ENCODE measurements around the gene RNPS1.

RNPS1 gene

DNA sequence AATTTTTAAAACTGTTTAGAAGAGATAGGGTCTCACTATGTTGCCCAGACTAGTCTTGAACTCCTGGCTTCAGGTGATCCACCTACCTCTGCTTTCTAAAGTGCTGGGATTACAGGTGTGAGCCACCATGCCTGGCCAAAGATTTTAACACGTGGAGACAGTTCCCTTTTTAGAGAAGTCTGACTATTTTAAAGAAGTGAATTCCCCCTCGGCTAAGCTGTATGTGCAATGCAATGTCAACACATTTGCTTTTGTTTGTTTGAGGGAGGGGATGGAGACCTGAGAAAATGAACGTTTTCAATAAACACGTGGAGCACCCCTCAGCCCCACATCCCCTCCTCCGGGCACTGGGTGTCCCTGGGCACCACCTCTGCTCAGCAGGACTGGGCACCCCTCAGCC lies 14.3 kb upstream of the RNPS1 start:
- no peaks in the 10 kb centered on the region for H3K27me3 ChIP-seq (ENCODE audit: low read length)
- no peaks in the 10 kb centered on the region for H3F3A ChIP-seq (ENCODE audit: insufficient read depth)
- TF ChIP-seq, protein P1, sequence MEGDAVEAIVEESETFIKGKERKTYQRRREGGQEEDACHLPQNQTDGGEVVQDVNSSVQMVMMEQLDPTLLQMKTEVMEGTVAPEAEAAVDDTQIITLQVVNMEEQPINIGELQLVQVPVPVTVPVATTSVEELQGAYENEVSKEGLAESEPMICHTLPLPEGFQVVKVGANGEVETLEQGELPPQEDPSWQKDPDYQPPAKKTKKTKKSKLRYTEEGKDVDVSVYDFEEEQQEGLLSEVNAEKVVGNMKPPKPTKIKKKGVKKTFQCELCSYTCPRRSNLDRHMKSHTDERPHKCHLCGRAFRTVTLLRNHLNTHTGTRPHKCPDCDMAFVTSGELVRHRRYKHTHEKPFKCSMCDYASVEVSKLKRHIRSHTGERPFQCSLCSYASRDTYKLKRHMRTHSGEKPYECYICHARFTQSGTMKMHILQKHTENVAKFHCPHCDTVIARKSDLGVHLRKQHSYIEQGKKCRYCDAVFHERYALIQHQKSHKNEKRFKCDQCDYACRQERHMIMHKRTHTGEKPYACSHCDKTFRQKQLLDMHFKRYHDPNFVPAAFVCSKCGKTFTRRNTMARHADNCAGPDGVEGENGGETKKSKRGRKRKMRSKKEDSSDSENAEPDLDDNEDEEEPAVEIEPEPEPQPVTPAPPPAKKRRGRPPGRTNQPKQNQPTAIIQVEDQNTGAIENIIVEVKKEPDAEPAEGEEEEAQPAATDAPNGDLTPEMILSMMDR (IDR thresholded peaks at IDR 0.05; ENCODE audit: insufficient read depth, low read length, poor library complexity, severe bottlenecking), result no peak
- TF ChIP-seq EZH2phosphoT487 (conservative IDR thresholded peaks at IDR 0.05; ENCODE audit: low read length), result no peak
- H3K9me2 ChIP-seq (replicated peaks; ENCODE audit: insufficient read depth, low read length), result no peaks in the 10 kb centered on the region
- H2AFZ ChIP-seq (ENCODE audit: low read depth, low read length, severe bottlenecking), result no peak overlapping the region
- no peak overlapping the region for H3K9ac ChIP-seq (ENCODE audit: low read length)
- H3K4me2 ChIP-seq (ENCODE audit: low read depth, low read length, poor library complexity, severe bottlenecking), result no peak overlapping the region
- H3K27ac ChIP-seq (ENCODE audit: low read depth, low read length), result no peak overlapping the region
- no peaks in the 10 kb centered on the region for H3K79me2 ChIP-seq (ENCODE audit: insufficient read depth, low read length)
- no peaks in the 10 kb centered on the region for H3K36me3 ChIP-seq (ENCODE audit: low read length)
- no peaks in the 10 kb centered on the region for H3K9me3 ChIP-seq (ENCODE audit: insufficient read depth, low read length)
- H3K4me3 ChIP-seq (ENCODE audit: insufficient read depth, low read length, poor library complexity, severe bottlenecking), result no peak overlapping the region
- H4K20me1 ChIP-seq (ENCODE audit: low read depth, low read length), result no peaks in the 10 kb centered on the region

DNA sequence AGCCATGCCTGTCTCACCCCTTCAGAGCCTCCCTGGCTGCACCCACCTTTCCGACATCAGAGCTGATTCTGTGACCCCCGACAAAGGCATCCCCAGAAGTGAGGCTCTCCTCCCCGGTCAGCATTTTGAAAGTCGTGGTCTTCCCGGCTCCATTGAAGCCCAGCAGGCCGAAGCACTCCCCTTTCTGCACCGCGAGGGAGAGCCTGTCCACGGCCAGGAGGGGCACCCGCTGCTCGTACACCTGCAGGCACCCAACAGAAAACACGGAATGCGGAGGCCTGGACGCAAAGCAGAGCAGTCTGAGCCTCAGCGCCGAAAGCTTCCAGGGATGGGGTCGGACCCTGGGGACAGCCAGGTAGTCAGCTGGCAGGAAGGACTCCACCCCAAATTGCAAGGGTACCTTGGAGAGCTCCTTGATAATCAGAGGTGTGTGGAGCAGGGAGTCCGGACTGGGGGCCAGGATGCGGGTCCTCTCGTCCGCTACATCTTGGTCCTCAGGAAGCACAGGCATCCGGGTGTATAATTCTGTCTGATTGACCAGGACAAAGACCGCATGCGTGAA lies 13.1 kb upstream of the RNPS1 start:
- Histone ChIP-seq H3K36me3 (ENCODE audit: low read length) (no peaks in the 10 kb centered on the region), H3K4me2 (ENCODE audit: low read depth, low read length, poor library complexity, severe bottlenecking) (no peak overlapping the region), H4K20me1 (ENCODE audit: low read depth, low read length) (no peaks in the 10 kb centered on the region), H3K79me2 (ENCODE audit: insufficient read depth, low read length) (no peaks in the 10 kb centered on the region), H3F3A (ENCODE audit: insufficient read depth) (no peaks in the 10 kb centered on the region), H3K9ac (ENCODE audit: low read length) (no peak overlapping the region), H3K27ac (ENCODE audit: low read depth, low read length) (no peak overlapping the region), H3K27me3 (ENCODE audit: low read length) (no peaks in the 10 kb centered on the region), H3K4me3 (ENCODE audit: insufficient read depth, low read length, poor library complexity, severe bottlenecking) (no peak overlapping the region), H3K9me3 (ENCODE audit: insufficient read depth, low read length) (no peaks in the 10 kb centered on the region), H3K9me2 (replicated peaks; ENCODE audit: insufficient read depth, low read length) (no peaks in the 10 kb centered on the region), H2AFZ (ENCODE audit: low read depth, low read length, severe bottlenecking) (no peak overlapping the region)
- no peak for TF ChIP-seq EZH2phosphoT487 (conservative IDR thresholded peaks at IDR 0.05; ENCODE audit: low read length)
- TF ChIP-seq, protein P1 (IDR thresholded peaks at IDR 0.05; ENCODE audit: insufficient read depth, low read length, poor library complexity, severe bottlenecking), result no peak

DNA sequence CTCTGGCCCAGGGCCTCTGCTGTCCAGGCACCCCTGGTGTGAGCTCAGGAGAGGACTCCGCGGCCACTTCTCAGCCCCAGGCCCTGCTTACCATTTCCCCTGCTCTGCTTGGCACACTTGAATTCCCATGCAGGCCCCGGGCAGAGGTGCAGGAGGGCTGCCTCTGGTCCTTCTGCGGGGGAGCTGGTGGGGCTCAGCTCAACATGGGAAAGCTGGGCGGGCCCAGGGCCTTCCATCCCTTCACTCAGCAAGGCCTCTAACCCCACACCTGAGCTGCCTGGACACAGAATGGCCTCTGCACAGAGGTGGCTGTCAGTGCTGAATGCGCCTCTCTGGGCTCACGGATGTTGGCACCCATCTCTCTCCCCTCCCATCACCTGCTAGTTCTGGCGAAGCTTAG lies 12.5 kb upstream of the RNPS1 start:
- no peak overlapping the region for H3K9ac ChIP-seq (ENCODE audit: low read length)
- no peak overlapping the region for H3K27ac ChIP-seq (ENCODE audit: low read depth, low read length)
- H4K20me1 ChIP-seq (ENCODE audit: low read depth, low read length), result no peaks in the 10 kb centered on the region
- H3K9me2 ChIP-seq (replicated peaks; ENCODE audit: insufficient read depth, low read length), result no peaks in the 10 kb centered on the region
- H2AFZ ChIP-seq (ENCODE audit: low read depth, low read length, severe bottlenecking), result no peak overlapping the region
- H3K4me2 ChIP-seq (ENCODE audit: low read depth, low read length, poor library complexity, severe bottlenecking), result no peak overlapping the region
- no peaks in the 10 kb centered on the region for H3K27me3 ChIP-seq (ENCODE audit: low read length)
- no peaks in the 10 kb centered on the region for H3K9me3 ChIP-seq (ENCODE audit: insufficient read depth, low read length)
- TF ChIP-seq, protein P1 (IDR thresholded peaks at IDR 0.05; ENCODE audit: insufficient read depth, low read length, poor library complexity, severe bottlenecking), result no peak
- TF ChIP-seq EZH2phosphoT487 (conservative IDR thresholded peaks at IDR 0.05; ENCODE audit: low read length), result no peak
- H3F3A ChIP-seq (ENCODE audit: insufficient read depth), result no peaks in the 10 kb centered on the region
- no peaks in the 10 kb centered on the region for H3K36me3 ChIP-seq (ENCODE audit: low read length)
- no peak overlapping the region for H3K4me3 ChIP-seq (ENCODE audit: insufficient read depth, low read length, poor library complexity, severe bottlenecking)
- H3K79me2 ChIP-seq (ENCODE audit: insufficient read depth, low read length), result no peaks in the 10 kb centered on the region
